Activated T-cell treated with anti-CD3 and anti-CD28 coated beads for 1 hour (primary cell): ENCODE results near the gene PAQR7.
"Not testable (repeated sequence)": the region's sequence is repeated elsewhere in the genome, so short reads cannot be mapped to it uniquely, and the experiment has no call there.

Experiments
- DNase-seq: peaks from one replicate; pipeline ENCODE4 v3.0.0-alpha.2; 2020; ENCODE audit warnings: low read depth

The PAQR7 gene

DNA sequence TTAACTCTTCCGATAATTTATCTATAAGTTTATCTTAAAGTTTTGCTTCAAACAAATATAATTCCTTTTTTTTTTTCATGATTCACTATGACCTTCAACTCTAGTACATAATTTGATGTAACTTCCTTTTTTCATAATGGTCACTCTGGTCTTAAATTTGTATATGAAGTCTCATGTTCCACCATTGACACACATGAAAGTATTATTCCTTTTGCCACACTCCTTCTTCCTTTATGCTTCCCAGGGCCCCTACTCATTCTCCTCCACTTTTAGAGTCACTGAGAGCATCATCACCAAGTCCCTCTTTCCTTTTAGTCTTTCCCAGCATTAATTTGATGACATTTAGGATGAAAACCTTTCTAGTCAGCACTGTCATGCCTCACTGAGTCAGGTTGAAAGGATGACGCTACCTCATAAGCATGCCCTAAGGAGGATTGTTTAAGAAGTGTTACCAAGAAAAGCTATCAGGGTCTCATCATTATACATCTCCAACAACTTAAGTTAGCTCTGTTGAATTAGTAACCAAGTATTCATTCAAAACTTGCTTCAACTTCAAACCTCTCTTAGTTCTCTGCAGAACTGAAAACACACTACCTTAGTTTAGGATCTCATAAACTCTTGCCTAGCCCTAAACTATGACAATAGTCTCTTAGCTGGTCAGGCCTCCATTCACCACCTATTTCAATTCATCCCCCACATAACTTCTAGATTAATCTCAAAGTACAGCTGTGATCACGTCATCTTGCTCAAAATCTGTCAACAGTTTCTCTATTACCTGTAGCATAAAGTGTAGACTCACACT, 30.8 kb downstream of the PAQR7 start:
- no peak for DNase-seq

DNA sequence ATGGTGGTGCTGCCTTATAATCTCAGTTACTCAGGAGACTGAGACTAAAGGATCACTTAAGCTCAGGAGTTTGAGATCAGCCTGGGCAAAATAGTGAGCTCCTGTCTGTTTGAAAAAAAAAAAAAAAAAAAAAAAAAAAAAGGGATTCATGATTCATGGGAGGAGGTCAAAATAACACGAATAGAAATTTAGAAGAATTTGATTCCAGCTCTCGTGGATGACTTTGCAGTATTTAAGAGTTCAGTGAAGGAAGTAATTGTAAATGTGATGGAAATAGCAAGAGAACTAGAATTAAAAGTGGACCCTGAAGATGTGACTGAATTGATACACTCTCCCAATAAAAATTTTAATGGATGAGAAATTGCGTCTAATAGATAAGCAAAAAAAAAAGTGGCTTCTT, 32.0 kb downstream of the PAQR7 start:
- no peak for DNase-seq

DNA sequence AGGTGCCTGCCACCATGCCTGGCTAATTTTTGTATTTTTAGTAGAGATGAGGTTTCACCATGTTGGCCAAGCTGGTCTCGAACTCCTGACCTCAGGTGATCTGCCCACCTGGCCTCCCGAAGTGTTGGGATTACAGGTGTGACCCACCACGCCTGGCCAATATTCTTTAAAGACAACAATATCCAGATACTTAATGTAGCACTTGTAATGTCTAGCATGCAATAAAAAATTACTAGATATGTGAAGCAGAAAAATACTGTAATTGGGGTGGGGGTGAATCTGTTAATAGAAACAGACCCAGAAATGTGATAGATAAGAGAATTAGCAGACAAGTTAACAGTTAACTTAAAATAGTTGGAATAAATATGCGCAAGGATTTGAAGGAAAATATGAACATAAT, 35.7 kb downstream of the PAQR7 start:
- DNase-seq: not testable (repeated sequence)

DNA sequence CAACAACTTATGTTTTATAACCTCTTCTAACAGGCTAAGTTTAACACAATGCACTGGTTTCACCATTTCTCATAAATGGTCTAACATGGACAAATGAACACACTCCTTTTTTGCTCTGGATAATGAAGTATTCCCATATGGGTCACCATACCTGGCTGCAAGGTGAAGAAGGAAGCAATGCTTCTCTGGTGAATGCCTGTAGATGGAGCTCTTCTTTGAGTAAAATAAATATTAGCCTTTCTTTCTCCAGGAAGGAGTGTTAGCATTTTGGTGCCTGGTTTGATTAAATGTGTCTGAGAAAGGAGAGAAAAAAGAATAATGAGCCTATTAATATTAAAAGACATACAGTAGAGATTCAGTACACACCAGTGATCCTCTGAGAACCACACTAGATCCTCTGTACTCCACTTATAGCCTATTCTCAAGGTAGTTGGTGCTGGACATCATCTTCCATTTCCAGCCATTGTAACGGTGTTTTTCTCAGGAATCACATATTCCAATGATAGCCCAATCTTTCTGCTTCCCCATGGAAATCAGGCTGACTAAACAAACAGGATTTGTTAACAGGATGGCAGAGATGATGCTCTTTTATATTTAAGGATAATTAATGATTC, 38.1 kb downstream of the PAQR7 start:
- DNase-seq: no peak

DNA sequence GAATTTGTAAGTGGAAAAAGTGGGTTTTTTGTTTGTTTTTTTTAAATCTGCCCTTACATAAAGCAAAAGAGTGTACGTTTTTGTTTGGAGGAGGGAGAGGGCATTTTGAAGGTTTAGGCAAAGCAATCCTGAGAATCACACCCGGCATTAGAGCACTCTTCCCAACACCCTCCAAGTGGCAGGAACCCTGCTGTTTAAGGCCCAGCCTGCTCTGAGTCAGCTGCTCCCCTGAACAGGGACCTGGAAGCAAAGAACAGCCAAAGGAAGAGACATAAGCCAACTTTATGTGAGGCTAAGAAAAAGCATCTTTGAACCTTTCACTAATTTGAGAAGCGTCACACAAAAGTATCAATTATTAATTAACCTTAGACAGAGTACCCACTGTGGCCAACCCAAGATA, 38.8 kb downstream of the PAQR7 start:
- DNase-seq: no peak

DNA sequence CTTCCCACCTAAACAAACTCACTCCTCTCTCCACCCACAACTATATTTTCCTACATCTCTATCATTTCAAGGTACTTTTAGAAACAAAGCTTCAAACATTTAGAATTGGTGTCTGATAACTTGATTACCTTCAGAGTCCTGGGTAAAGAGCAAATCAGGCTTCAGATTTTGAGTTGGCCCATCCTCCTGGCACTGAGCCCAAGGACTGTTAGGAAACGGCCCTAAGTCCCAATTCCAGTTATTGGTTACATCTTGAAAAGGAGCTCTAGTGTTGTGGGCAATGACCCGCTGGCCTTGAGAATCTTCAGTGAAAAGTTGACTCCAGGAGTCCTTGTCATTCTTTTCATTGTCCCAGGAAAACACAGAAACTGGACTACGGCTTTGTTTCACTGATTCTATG, 40.6 kb downstream of the PAQR7 start:
- no peak for DNase-seq

DNA sequence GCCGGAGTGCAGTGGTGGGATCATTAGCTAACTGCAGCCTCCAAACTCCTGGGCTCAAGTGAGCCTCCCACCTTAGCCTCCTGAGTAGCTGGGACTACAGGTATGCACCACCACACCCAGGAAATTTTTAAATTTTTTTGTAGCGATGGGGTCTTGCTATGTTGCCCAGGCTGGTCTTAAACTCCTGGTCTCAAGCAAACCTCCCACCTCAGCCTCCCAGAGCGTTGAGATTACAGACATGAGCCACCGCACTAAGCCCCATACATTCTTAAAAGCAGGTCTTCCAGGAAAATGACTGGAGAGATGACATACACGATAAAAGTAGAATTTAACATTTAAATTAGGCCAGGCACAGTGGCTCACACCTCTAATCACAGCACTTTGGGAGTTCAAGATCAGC, 42.4 kb downstream of the PAQR7 start:
- DNase-seq: no peak

DNA sequence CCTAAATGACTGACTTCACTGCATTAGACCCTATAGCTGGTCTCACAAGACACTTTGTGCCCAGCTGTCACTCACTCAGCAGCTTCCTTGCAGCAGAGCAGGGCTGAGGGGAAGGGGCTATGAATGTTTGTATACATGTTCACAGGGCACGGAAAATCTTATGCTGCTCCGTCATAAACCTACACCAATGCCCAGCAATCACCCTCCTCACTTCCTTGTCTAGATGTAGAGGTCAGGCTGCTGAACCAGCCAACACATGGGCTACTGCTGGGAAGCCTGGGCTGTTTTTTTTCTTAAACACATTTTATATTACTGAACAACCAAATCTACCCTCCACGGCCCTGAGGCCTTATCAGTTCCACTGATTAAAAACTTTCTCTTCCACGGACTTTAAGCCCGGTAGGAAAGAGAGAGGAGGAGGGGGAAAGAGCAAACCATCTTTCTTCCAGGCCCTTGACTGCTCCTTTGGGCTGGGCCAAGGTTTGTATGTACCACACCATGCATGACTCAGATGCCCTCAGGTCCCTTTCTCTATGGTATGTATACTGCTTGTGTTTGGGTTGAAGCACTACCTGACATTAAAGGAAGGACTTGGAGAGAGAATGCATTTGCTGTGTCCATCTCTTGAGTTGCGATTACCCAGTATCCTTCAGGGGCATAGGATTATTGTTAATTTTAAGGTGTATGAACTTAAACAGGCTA, 43.0 kb downstream of the PAQR7 start:
- DNase-seq: no peak

DNA sequence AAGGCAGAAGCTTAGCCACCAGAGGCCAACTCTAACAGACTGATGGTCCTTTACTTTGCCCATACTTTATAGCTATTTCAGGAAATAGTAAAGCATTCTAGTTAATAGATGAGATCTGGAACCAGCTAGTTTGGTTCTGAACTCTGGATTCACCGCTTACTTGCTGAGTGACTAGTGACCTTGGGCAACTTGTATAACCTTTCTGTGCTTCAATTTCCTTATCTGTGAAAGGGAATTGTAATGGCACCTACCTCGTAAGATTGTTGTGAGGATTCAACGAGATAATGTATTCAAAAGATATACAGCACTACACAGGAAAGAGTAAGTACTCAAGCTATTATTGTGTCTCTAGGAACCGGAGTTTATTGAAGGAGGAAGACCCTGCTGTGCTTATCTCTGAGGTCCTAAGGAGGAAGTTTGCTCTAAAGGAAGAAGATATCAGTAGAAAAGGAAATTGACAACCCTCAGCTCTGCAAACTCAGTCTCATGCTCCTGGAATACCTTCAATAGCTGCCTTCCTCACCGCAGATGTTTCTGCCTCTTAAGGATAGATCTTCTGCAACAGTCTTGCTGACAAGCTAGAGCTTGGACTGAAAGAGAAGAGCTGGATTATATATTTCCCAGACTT, 43.8 kb downstream of the PAQR7 start:
- no peak for DNase-seq

DNA sequence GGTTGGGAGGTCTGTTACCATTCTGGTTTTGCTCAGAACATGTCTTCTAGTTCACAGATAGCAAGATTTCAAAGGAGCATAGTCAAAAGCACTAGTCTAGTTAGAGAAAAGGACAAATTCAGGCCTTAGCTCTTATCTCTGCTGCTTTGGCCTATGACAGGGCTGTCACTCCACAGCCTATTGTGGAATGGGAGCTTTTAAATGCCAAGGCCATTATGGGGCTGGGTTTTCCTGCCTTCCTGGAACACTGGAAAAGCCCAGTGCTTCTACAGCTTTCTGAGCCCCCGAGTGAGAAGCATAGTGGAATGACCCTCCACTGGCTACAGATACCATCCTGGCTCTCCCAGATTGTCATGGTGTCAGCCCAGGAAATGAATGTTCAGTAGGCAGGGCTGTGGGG, 46.5 kb downstream of the PAQR7 start:
- DNase-seq: no peak

DNA sequence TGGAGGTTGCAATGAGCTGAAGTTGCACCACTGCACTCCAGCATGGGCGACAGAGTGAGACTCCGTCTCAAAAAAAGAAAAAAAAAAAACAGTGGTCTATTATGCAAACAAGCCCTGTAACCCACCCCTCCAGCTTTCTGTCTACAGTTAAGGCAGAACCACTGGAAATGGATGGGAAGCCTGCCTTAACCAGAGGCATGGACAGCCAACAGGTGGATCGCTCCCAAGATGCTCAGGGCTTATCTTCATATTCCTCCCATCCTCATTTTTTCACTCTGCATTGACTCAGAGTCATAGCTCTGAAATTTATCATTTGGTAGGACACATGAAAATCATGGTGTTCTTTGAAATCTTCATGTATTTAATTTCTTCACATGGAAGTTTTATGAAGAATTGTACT, 47.0 kb downstream of the PAQR7 start:
- DNase-seq: no peak

DNA sequence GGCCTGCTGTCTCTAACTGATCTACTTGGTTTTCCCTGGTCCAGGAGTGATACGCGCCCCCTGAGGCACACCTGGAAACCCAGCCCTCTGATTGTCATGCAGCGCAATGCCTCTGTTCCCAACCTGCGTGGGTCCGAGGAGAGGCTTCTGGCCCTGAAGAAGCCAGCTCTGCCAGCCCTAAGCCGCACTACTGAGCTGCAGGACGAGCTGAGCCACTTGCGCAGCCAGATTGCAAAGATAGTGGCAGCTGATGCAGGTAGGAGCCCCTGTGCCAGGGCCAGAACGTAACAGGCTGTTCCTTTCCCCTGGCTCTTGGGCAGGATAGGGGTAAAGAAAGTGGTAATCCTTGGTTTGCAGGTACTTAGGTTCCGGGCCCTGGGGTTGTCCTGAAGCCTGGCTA, 48.9 kb downstream of the PAQR7 start:
- no peak for DNase-seq

DNA sequence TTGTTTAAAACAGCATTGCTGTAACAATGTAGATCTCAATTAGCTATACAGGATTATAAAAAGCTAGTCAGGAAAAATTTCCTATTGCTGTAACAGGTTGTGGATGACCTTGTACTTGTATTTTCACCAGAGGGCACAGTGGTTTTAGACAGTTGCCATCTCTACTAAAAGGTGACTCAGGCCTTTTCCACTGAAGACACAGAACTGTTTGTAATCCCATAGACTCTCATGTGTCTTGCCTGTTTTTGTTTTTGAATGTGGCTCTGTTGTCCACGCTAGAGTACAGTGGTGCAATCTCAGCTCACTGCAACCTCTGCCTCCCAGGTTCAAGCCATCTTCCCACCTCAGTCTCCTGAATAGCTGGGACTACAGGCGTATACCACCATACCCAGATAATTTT, 49.9 kb downstream of the PAQR7 start:
- DNase-seq: no peak

DNA sequence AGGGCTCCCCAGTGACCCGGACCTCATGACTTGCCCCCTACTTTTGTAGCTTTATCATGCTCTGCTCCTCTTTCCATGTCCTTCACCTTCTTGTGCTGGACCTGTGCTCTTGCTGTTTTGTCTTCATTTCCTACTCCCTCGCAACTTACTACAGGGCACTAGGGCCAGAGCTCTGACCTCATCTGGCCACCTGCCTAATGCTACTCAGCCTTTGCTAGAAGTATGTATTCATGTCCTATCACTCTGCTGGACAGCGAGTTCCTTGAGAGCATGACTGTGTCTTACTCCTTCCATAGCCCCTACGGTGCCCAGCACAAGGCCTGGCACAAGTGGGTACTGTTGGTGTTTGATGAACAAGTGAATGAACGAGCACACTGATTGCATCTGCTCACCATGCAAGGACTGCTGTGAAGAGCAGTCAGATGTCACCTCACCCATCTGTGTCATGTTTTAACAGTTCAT, 53.8 kb downstream of the PAQR7 start:
- DNase-seq: no peak

DNA sequence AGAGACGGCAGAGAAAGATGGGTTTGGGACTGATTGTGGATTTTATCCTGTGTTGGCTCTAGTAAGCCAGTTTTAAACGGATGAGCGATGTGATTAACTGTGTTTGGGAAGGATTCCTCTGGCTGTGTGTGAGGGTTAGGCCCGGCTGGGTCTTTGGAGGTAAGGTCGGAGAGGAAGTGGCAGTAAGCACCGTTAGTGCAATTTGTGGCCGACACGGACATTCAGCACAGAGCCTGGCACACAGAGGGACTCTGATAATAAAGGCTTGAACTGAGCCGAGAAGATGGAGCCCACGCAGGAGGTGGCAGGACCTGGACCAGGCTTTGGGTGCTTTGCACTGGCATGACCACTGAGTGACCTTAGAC, 54.4 kb downstream of the PAQR7 start:
- no peak for DNase-seq

DNA sequence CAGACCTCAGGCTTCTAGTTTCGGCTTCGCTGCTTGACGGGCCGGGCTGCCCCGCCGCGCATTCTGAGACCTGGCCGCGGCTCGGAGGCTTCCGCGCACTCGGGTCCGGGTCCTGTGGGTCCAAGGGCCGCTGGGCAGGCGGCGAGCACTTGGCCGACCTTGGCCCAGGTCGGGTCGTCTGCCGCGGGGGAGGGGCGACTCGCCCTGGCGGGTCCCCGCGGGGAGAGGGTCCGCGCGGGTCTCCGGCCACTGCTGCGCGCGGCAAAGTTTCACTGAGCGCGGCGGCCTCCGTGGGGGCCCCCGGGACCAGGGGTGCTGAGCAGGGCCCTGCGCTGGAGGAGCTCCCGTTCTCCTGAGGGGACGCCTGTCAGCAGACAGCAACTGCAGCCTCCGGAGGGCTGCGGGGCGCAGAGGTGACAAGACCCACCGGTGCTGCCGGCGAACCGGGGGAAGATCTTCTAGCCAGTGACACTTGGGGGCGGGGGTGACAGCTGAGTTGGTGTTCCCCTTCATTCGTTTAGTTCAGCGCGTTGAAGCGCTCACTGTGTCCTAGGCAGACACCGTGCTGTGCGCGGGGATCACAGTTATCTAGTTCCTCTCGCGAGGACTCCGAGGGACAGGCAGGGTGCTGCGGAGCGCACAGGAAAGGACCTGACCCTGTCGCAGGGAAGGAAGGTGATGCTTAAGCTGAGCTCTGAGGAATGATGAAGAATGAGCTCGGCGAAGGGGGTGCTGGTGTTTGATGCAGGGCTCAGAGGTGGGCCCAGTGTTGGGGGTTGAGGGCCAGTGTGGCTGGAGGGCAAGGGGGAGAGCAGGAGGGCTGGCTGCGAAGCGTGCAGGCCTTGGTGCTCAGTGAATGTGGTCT, 55.0 kb downstream of the PAQR7 start:
- peak; percentile 54 for DNase-seq

DNA sequence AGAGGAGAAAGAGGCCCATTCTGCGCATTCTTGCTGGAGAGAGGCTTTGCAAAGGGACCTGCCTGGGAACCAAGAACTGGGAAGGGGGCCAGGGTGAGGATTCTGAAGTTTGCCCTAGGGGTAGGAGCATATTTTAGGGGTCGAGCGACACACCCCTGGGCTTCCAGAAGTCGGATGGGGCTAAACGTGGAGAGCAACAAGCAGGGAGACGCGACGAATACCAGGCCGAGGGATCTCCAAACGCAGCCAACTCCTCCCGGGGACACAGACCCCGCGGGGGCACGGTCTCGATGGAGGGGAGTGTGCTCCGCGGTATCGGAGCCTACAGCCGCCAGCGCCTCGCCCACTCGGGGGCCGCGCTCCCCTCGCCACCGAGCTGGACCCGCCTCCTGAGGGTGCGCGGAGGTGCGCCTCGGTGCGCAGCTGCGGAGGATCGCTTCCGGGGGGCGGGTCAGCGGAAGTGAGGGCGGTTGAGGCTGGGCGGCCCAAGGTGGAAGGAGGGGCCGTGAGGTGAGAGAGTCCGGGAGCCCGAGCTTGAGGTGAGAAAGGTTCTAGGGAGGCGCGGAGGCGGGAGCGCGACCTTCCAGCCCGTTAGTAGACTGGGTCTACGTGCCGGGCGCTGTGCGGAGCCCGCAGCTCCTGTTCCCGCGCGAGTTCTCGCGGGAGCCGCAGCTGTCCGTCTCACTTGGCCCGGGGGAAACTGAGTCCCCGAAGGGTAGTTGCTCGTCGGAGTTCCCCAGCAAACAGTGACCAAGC, 55.8 kb downstream of the PAQR7 start, which contains the start of gene MTFR1L:
TSS of gene MTFR1L (plus strand) at position 464 of the 756 bp plus-strand sequence. CDS start 3,151 bp downstream, outside the sequence.
- peak; percentile 85 for DNase-seq

DNA sequence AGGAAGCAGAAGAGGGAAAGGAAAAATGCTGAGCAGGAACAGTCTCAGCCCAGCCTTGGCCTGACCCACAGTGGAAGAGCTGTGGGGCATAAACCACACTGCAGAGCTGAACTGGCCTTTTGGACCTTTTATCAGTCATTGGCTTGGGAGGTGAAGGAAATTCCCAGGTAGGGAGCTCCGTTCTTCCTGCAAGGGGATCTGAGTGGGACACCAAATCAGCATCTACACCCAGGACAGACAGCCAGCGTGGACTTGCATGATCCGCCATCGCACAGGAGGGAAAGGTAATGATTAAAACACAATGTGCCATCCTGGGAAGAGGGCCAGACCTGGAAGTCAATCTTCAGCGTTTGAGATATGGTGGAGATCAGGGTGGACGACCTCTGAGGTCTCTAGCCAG, 56.9 kb downstream of the PAQR7 start:
- DNase-seq: no peak

DNA sequence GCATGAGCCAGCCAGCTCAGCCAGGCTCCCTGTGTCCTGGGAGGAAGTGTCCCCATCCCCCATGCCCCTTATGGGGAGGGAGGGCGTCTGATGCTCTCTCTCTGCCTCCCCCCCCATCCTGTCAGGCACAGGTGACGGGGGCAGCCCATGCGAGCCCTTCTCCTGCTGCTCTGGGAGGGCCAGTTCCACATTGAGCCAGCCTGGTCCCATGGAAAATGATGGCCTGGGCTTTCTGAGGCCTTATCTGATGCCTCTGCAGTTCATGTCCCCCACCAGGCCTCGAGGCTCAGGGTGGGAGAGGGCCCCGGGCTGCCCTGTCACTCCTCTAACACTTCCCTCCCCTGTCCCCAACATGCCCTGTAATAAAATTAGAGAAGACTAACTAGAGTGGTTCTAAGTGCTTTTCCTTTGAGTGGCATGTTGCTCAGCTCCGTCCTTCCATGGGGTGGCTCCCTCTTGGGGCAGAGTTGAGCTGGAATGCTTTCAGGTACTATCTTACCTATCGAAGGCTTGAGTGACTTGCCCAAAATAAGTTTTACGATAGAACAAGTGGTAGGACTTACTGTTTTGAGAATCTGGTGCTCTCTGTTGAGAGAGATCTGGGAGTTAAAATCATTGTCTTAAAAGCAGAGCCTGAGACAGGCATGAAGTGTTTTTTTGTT, 57.5 kb downstream of the PAQR7 start:
- DNase-seq: no peak

DNA sequence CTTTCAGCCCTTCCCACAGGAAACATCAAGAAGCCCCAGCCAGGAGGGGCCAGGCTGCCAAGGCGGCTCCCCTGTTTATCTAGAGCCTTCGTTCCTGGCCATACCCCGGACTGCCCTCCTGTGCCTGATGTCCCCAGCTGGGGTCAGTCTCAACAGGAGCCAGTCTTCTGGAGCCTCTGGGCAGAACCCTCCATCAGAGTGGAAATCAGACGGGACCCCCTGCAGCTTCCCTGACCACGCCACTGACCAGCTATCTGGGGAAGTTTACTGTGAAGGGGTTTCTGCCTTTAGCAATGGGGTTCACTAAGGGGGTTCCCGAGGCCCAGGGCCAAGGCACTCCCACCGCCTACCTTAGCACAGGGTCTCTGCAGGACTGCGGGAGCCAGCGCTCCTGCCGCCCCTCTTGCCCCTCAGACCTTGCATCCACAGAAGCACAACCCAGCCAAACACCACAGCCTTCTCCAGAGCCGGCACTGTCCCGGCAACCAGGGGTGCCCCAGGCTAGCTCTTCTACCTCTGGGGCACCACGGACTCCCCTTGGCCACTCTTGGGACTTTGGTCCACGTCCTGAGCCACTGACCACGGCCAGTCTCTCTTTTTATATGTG, 59.3 kb downstream of the PAQR7 start:
- DNase-seq: no peak
